Right lobe of liver (tissue), 6 donors: ENCODE data around the gene GRM5. TPM values are rescaled to one million over a fixed set of nuclear protein-coding genes. Genes with fewer than 3 reads are reported as not detected.

ENCODE experiments used
- ATAC-seq, 4 donors: fragments of 200-7000 bp; cut with Tn5 transposase; one replicate each; pipeline ENCODE4 v1.9.1; 2020; ENCODE audit warnings: mild to moderate bottlenecking in 4 of 4, moderate library complexity in 4 of 4
- DNase-seq, 3 donors: peaks; one replicate each; pipeline ENCODE4 v3.0.0-alpha.2; 2020
- H3K27ac ChIP-seq, 3 donors: fragments of 200-600 bp; one replicate each; pipeline ENCODE4 v1.8.0; 2022
- H3K27me3 ChIP-seq, 2 donors: fragments of 200-600 bp; one replicate each; pipeline ENCODE4 v1.8.0; 2022
- H3K36me3 ChIP-seq, 4 donors: fragments of 200-600 bp; sonication (generic) in 1 of 4; one replicate each; pipeline versions ENCODE4 v1.5.1 to v1.8.0; 2017 to 2022; ENCODE audit warnings: control low read depth in 1 of 4
- H3K4me1 ChIP-seq, 4 donors: fragments of 200-600 bp; sonication (generic) in 1 of 4; one replicate each; pipeline versions ENCODE4 v1.5.1 to v1.8.0; 2017 to 2022; ENCODE audit warnings: control low read depth in 1 of 4
- H3K4me3 ChIP-seq, 3 donors: fragments of 200-600 bp; one replicate each; pipeline ENCODE4 v1.8.0; 2022
- H3K9me3 ChIP-seq, 4 donors: fragments of 200-600 bp; sonication (generic) in 1 of 4; one replicate each; pipeline versions ENCODE4 v1.5.1 to v1.8.0; 2017 to 2022; ENCODE audit warnings: control low read depth in 1 of 4
- POLR2A ChIP-seq: fragments of 450-650 bp; IDR thresholded peaks from one replicate; pipeline ENCODE4 v1.6.1; 2017; ENCODE audit warnings: antibody characterized with exemption, mild to moderate bottlenecking
- WGBS: methylation state at CpG from one replicate; pipeline ENCODE4 v1.1.6; 2018; ENCODE audit warnings: low coverage, low lambda C conversion rate; ENCODE audit not compliant: insufficient coverage; ENCODE audit errors: missing lambda C conversion rate; 5-methylcytosine and 5-hydroxymethylcytosine counted together
- intact Hi-C, 2 donors: fragments of 100-400 bp; cut with DNase I; formaldehyde crosslinking; loops; one replicate each; pipeline versions ENCODE4 v1.11.2 to v1.14.1; 2022
- total RNA-seq, 6 experiments: library from RNA; depleted of rRNA in 2 of 6; stranded (reverse); fragments of >200 nt in 2 of 6; fragmentation: NEBNext Ultra II Directional in 3 of 6; extraction: Animal tissue kit (Norgen Biotek cat#: 25700) in 3 of 6; gene quantifications; one replicate each; pipeline versions ENCODE4 v1.1.0 to v1.2.4, GENCODE V29; 2016 to 2023
- TF ChIP-seq, protein P1 (sequence below), 4 donors: fragments of 200-600 bp in 3 of 4; fragments of 450-650 bp in 1 of 4; IDR thresholded peaks; one replicate each; pipeline versions ENCODE4 v1.5.1 to v1.8.0; 2016 to 2022; ENCODE audit warnings: antibody characterized with exemption in 4 of 4, mild to moderate bottlenecking in 2 of 4
- donor health status: DM: no; HTN: yes; CAD: no.
- donor health status: DM: no; HTN: no; CAD: no.
- donor health status: DM: no; HTN: no; CAD: no.
- donor health status: DM: no; HTN: yes; CAD: no.
- donor health status: DM: no; HTN: yes; CAD: no.

Gene GRM5
- total RNA-seq, 6 experiments from 2014 or later: not detected

DNA sequence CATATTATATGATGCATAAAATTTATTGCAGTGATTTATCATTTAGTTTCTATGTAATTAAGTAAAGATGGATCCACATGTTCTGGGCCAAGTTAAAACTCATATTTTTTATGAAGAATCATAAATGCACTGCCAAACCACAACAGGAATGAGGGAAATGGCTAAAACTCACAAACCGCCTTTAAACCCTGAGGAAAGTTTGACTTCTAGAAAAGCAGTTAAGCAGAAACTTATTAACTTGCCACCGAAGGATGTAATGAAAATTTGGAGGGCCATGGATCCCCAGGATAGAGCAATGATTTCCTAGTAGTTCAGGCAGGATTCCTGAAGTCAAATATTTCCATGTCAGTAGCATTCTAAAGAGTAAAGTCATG lies 510.0 kb downstream of the GRM5 start:
- Histone ChIP-seq H3K4me3 (no peak overlapping the region), H3K27me3 (no peaks in the 10 kb centered on the region), H3K9me3 (no peaks in the 10 kb centered on the region), H3K27ac (no peak overlapping the region), H3K4me1 (no peaks in the 10 kb centered on the region), H3K36me3 (no peaks in the 10 kb centered on the region)
- intact Hi-C loops: no loop called here
- no peak for ATAC-seq
- WGBS: 75% methylated on average over 2 of the region's 2 CpGs
- TF ChIP-seq POLR2A: no peak
- TF ChIP-seq, protein P1, sequence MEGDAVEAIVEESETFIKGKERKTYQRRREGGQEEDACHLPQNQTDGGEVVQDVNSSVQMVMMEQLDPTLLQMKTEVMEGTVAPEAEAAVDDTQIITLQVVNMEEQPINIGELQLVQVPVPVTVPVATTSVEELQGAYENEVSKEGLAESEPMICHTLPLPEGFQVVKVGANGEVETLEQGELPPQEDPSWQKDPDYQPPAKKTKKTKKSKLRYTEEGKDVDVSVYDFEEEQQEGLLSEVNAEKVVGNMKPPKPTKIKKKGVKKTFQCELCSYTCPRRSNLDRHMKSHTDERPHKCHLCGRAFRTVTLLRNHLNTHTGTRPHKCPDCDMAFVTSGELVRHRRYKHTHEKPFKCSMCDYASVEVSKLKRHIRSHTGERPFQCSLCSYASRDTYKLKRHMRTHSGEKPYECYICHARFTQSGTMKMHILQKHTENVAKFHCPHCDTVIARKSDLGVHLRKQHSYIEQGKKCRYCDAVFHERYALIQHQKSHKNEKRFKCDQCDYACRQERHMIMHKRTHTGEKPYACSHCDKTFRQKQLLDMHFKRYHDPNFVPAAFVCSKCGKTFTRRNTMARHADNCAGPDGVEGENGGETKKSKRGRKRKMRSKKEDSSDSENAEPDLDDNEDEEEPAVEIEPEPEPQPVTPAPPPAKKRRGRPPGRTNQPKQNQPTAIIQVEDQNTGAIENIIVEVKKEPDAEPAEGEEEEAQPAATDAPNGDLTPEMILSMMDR (IDR thresholded peaks at IDR 0.05): no peak
- DNase-seq: no peak

DNA sequence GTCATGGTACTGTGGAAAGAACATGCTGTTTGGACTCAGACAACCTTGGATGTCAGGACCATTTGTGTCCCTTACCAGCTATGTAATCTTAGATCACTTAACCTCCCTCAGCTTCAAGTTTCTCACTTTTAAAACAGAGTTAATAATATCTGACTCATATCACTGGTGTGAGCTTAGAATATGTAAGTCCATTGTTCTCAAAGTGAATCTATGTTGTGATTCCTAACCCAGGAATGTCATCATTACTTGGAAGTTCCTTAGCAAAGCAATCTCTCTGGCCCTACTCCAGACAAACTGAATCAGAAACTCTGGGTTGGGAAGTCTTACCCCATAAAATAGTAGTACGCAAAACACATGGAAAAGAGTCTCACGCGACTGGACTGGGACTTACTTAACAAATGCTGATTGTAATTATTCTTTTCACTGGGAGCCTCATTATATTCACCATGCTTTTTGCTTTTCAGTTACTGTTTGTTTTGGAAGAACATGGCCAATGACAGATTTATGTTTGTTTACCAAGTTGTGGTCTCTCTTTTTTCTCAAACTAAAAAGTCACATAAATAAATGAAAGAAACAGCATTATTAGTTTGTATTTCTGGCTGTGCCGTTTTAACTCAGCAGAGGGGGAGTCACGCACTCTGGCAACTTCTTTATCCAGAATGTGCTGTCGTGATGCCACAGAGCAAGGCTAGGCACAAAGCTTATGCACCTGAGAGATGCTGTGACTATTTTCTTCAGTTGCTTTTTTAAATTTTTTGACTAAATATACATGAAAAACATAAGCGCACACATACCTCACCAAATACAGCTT lies 510.6 kb downstream of the GRM5 start:
- intact Hi-C loops: no loop called here
- H3K4me3 ChIP-seq: no peak overlapping the region
- WGBS: 72% methylated on average over 7 of the region's 7 CpGs
- H3K27ac ChIP-seq: no peak overlapping the region
- no peaks in the 10 kb centered on the region for H3K4me1 ChIP-seq
- H3K36me3 ChIP-seq: no peaks in the 10 kb centered on the region
- no peaks in the 10 kb centered on the region for H3K27me3 ChIP-seq
- TF ChIP-seq POLR2A: no peak
- ATAC-seq (no peak), DNase-seq (no peak)
- no peaks in the 10 kb centered on the region for H3K9me3 ChIP-seq

DNA sequence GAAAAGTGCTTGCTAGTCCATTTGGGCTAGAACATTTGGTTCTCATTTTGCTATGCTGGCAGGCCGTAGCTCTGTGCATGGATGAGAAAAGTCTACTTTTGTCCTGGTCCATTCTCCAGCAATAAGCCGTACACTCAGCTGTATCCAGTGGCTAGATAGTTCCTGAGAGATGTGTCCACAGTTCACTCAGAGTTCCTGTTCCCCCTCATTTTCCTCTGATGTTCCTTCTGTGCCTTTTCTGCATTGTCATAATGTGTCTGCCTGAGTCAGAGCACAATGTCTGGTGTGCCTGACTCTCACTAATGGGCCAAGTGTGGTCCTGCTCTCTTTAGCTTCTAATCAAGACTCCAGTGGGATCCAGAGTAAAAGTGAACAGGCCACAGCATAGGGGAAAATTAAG lies 512.6 kb downstream of the GRM5 start:
- ATAC-seq (no peak), DNase-seq (no peak)
- intact Hi-C loops: no loop called here
- Histone ChIP-seq H3K9me3 (no peaks in the 10 kb centered on the region), H3K27me3 (no peaks in the 10 kb centered on the region), H3K4me3 (no peak overlapping the region), H3K36me3 (no peaks in the 10 kb centered on the region), H3K27ac (no peak overlapping the region), H3K4me1 (no peaks in the 10 kb centered on the region)
- TF ChIP-seq, protein P1 (IDR thresholded peaks at IDR 0.05): no peak
- TF ChIP-seq POLR2A: no peak
- WGBS: 65% methylated on average over 2 of the region's 2 CpGs

DNA sequence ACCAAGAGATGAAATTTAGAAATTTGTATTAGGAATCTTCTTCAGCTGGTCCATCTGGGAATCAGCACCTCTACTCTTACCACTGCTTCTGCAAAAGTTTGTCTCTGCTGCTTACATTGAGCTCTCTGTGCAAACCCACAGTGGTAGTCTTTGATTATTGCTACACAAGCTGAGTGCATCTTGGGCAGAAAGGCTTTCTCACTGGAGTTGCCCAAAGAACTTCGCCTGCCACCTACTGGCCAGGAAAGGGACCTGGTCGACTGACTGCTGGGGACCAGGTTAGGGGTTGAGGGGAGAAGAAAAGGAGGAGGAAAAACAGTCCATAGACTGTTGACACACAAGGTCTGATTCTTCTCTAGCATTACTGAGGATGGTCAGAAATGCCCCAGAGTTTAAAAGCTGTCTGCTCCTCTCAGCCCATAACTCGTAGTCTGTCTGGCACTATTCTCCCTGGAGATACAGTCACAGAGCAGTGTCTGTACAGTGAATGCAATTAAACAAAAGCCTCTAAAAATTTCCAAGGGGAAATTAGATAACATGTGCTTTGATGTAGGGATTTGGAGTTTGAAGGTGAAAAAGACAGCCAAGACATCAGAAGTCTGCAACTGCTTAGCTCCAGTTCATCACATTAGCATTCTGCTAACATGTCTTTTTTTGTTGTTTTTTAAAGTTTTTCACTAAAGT lies 513.3 kb downstream of the GRM5 start:
- 34% methylated on average over 2 of the region's 3 CpGs for WGBS
- ATAC-seq (peak; percentile 87 to 92 (median 88)), DNase-seq (peak; percentile 54 to 57 (median 56))
- intact Hi-C loops: no loop called here
- no peak overlapping the region for H3K4me3 ChIP-seq
- no peaks in the 10 kb centered on the region for H3K36me3 ChIP-seq
- no peak overlapping the region for H3K27ac ChIP-seq
- no peaks in the 10 kb centered on the region for H3K4me1 ChIP-seq
- H3K9me3 ChIP-seq: no peaks in the 10 kb centered on the region
- no peaks in the 10 kb centered on the region for H3K27me3 ChIP-seq
- TF ChIP-seq, protein P1 (IDR thresholded peaks at IDR 0.05): peak; percentile 47 to 67 (median 62)
- TF ChIP-seq POLR2A: no peak

DNA sequence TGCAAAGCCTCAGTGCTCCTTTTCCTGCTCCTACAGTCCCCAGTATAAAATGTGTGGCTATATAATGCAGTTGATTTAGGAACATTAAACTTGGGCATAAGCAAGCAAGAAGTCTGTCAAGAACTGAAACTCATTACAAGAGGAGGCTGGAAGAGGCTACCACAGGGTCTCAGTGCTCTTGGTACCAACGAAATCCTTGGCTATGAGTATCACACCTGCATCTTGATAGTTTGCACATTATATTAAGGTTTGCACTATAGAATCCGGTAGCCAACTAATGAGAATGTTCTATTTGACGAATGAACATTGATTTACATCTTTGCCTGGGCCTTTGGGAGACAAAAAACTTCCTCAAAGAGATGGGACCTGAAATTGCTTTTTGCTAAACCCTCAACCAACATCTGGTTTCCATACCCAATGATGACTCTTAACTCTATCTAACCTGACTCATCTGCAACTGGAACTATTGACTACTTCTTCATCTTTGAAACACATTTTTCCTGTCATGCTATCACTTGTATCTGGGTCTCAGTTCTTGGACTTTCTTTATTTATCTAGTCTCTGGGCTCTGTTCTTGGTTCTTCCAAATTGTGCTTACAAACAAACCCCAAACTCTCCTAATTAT lies 521.0 kb downstream of the GRM5 start:
- Histone ChIP-seq H3K9me3 (no peaks in the 10 kb centered on the region), H3K36me3 (no peaks in the 10 kb centered on the region), H3K27ac (no peak overlapping the region), H3K27me3 (no peaks in the 10 kb centered on the region), H3K4me1 (no peaks in the 10 kb centered on the region), H3K4me3 (no peak overlapping the region)
- WGBS: 82% methylated on average over 3 of the region's 3 CpGs
- intact Hi-C loops: no loop called here
- ATAC-seq: no peak
- no peak for DNase-seq
- no peak for TF ChIP-seq POLR2A
- TF ChIP-seq, protein P1 (IDR thresholded peaks at IDR 0.05): no peak
